Fibroblast of mammary gland (primary cell): ENCODE data around the gene ACER3.
"Not testable (repeated sequence)": the region's sequence is repeated elsewhere in the genome, so short reads cannot be mapped to it uniquely, and the experiment has no call there.

ENCODE experiments used
- DNase-seq: peaks from one replicate; pipeline ENCODE4 v3.0.0-alpha.2; 2010; ENCODE audit warnings: low read depth
- H3K4me3 ChIP-seq: 2 replicates; pipeline ENCODE4 v1.5.1; 2011; ENCODE audit warnings: low read depth, mild to moderate bottlenecking, low read length, moderate library complexity; ENCODE audit not compliant: control insufficient read depth
- CTCF ChIP-seq: conservative IDR thresholded peaks from 2 replicates; pipeline ENCODE4 v1.5.1; 2011; ENCODE audit warnings: low read depth, low read length, inconsistent platforms; ENCODE audit not compliant: control insufficient read depth, insufficient read depth

ACER3 gene

GRCh38 chr11:76947190-76947589, 86.5 kb downstream of the ACER3 start:
- no peak for DNase-seq
- no peak for TF ChIP-seq CTCF

GRCh38 chr11:76947800-76948199, 87.1 kb downstream of the ACER3 start:
- DNase-seq = no peak
- no peak overlapping the region for H3K4me3 ChIP-seq
- TF ChIP-seq CTCF = no peak

More at GRCh38 chr11:76947190-76947589, 86.5 kb downstream of the ACER3 start:
- H3K4me3 ChIP-seq = no peak overlapping the region

- DNase-seq = no peak
- TF ChIP-seq CTCF = no peak
- H3K4me3 ChIP-seq = no peak overlapping the region
Observed at GRCh38 chr11:76955459-76956114, 94.9 kb downstream of the ACER3 start.

- no peak overlapping the region for H3K4me3 ChIP-seq
- no peak for DNase-seq
- TF ChIP-seq CTCF = no peak
Observed at GRCh38 chr11:76962583-76963416, 102.1 kb downstream of the ACER3 start.

- not testable (repeated sequence) for H3K4me3 ChIP-seq, DNase-seq
Observed at GRCh38 chr11:76963417-76964168, 102.9 kb downstream of the ACER3 start.

GRCh38 chr11:76972051-76972450, 111.3 kb downstream of the ACER3 start:
- DNase-seq = no peak

More at GRCh38 chr11:76972051-76972450, 111.3 kb downstream of the ACER3 start:
- no peak overlapping the region for H3K4me3 ChIP-seq
- no peak for TF ChIP-seq CTCF
